IPS DF 4.7 (cell line): ENCODE measurements around the gene SKP2.
"Not testable (repeated sequence)": the region's sequence is repeated elsewhere in the genome, so short reads cannot be mapped to it uniquely, and the experiment has no call there.

Experiments
- DNase-seq: peaks from one replicate; pipeline ENCODE4 v3.0.0-alpha.2; 2013; ENCODE audit warnings: low spot score; ENCODE audit errors: extremely low read depth

Gene SKP2

DNA sequence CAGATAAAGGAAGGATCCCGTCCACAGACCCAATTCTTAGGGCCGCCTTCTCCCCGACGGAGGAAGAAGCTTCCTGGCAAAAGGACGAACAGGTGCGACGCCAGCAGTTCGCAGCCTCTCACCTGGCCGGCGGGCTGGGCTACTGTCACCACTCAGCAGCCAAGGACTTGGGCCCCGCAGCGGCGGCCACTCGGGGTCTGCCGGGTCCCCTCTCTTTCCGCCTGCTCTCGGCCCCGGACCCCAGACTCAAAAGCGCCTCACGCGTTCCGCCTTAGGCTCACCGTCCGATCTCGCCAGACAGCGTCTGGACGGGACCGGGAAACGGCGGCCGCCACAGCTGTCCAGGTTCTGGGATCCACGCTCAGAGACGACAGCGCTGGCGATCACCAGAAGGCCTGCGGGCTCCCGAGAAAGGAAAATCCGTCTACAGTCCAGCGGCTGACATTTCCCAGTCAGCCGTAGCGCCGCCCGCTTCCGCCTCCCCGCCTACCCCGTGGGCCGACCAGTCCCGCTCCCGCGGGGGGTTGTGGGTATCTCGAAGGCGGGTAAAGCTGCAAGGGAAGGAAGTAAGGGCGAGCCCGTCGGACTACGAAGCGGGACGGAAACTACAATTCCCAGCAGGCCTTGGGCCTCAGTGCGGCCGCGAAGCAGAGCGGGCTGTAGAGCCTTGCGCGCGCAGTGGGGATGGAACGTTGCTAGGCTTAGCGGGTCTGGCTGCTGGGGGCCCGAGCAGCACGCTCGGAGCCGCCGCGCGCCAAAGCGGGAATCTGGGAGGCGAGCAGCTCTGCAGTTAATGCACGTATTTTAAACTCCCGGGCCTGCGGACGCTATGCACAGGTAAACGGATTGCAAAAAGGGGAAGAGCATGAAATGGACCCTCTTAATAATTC is at the start of gene SKP2, which contains the start of gene LMBRD2:
TSS of gene SKP2 (plus strand) at position 678 of the 890 bp plus-strand sequence. CDS start at position 830, 152 bp downstream.
TSS of gene LMBRD2 (minus strand) at position 454 of the 890 bp plus-strand sequence. CDS start 8,538 bp downstream, outside the sequence.
- DNase-seq: peak; percentile 95

DNA sequence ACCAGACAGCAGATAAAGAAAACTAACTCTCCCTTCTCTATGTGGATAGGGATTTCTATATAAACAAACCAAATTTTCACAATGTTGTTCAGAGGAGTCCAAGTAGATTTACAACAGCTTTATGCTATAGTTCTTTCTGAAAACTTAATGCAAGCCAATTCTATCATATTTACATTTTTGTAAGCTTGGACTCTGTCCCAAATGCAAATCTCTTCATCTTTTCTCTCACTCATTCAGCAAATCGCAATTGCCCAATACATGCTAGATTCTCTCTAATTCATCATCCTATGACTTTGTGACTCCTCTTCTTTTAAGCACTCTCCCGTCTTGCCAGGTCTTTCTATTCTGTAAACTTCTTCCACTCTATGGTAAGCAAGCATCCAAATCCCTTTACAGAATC is 46.1 kb upstream of the SKP2 start:
- no peak for DNase-seq

DNA sequence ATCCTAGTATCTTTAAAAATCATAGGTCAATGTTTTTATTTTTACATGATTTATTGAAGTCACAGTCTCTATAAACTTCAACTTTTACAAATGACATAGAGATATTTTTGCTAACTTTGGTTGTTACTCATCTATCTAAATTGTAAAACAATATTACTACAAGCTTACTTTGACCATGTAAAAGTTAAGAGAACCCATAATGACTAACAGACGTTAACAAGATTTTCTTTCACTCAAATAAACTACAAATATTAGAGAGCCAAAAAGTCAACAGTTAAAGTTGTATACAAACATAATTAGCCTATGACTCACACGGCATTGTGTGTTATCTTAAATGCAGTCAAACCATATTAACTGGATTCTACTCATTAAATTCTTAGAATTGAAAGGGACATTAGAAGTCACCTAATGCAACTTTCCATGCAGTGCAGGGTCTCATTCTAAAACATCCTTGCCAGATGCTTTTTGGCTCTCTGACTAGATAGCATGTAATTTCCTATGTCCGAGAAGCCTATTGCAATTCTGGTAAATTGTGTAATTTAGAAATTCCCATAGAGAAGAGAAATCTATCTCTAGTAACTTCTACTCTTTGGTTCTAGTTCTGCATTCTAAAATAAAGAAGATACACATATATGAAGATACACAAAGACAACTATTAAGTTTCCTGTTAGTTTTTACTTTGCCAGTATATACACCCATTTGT is 43.0 kb upstream of the SKP2 start:
- no peak for DNase-seq

DNA sequence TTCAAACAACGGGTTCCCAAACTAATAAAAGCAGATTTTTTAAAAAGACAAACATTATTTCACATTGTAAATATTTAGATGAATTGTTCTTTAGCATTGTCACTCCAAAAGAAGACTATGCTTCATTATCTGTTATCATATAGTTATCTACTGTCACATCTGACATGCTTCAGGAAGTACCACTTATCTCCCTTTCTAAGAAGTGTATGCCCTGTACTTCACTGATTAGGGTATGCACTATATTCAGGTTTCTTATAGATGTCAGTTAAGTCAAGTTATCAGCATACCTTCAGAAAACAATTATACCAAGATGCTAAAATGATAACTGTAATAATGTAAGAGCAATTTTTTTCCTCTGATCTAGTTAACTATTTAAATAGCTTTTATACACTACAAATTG is 40.7 kb upstream of the SKP2 start:
- no peak for DNase-seq

DNA sequence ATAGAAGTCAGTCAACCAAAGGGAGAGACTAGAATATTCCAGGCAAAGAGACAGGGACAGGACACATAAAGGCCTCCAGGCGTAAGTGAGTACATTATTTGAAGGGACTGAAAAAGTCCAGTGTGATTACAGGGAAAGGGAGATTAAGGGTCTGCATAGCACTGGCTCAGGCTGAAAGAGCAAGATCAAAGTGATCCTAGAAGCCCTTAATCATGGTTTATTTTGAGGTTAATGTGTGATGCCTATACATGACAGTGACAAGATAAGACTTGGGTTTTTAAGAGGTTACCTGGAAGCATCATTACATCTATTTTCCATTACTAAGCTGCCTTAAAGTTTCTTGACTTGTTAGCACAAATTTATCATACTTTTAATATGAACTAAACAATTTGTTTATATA is 26.0 kb upstream of the SKP2 start:
- no peak for DNase-seq

DNA sequence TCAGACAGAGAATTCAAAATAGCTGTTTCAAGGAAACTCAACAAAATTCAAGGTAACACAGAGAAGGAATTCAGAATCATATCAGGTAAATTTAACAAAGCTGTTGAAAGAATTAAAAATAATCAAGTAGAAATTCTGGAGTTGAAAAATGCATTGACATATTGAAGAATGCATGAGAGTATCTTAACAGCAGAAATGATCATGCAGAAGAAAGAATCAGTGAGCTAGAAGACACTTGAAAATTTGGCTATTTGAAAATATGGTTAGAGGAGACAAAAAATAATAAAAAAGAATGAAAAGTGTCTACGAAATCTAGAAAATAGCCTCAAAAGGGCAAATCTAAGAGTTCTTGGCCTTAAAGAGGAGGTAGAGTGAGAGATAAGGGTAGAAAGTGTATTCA is 23.1 kb upstream of the SKP2 start:
- DNase-seq: no peak

DNA sequence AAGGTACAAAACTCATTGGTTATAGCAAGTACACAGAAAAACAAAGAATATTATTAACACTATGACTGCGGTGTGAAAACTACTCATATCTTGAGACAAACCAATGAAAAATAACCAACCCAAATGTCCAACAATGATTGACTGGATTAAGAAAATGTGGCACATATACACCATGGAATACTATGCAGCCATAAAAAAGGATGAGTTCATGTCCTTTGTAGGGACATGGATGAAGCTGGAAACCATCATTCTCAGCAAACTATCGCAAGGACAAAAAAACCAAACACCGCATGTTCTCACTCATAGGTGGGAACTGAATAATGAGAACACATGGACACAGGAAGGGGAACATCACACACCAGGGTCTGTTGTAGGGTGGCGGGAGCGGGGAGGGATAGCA is 22.2 kb upstream of the SKP2 start:
- not testable (repeated sequence) for DNase-seq

DNA sequence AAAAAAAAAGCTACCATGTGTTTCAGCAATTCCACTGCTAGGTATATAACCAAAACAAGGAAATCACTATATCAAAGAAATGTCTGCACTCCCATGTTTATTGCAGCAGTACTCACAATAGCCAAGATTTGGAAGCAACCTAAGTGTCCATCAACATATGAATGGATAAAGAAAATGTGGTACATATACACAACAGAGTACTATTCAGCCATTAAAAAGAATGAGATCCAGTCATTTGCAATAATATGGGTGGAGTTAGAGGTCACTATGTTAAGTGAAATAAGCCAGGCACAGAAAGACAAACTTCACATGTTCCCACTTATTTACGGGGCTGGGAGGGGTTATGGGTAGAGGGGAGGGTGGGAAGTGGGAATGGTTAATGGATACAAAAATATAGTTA is 18.9 kb upstream of the SKP2 start:
- DNase-seq: not testable (repeated sequence)

DNA sequence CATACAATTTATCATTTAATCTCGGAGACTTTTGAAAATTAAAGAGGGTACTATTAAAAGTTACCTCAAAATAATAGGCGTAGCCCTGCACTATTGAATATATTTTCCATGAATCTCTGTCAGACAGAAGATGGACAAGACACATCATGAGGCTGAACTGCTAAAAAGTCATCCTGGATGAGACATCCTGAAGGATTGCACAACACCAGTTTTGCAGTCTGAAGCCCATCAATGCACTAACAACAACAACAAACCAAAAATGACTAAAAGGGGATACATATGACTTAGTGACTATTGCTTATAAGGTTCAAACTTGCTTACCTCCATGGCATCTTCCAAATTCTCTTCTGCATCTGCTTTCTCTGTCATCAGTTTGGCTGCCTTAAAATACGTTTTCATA is 15.9 kb upstream of the SKP2 start:
- DNase-seq: no peak

DNA sequence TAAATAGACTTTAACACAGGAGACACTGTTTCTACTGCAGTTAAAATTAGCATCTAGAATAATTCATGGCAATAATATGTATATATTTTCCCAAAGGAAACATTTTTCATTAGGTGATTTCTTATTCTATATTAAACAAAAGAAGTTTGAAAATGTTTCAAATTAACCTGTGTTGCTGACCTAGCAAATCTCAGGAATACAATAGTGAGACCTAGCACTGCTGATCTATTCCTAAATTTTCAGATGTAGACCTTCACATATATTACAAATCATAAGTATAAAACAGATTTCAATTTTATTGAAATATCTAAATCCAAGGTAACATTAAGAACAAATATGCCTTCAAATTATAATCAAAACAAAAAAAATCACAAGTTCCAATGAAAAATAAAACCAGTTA is 15.3 kb upstream of the SKP2 start:
- DNase-seq: no peak

DNA sequence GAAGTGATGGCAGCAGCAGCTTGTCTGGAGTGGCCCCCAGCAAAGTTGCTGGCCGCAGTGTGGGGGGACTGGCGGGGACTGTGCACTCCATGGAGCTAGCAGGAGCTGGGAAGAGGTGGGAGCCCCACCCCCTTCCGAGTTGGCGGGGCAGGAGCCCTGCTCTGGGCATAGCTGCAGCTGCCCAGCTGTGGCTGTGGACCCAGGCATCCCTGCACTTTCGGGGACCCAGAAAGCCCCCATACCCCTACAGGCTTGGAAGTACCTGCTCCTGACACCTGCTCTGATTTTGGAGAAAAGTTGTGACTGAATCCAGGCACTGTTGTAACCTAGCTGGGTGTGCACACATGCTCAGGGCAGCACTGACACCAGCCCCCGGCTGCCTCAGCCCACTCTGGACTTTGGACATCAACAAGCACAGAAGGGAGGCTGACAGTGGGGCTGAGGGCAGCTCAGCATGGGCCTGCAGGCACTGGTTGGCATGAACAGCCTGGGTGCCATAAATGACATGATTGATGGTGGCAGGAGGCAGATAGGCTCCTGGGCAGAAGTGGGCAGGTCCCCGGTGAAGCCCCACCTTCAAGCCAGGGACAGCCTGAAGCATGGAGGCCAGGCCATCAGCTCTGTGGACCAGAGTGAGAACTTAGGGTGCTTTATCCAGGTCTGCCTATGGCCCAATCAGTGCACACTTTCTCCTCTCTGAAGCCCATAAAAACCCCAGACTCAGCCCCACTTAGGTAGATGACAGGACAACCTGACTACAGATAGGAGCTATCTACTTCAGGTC is 12.8 kb upstream of the SKP2 start:
- no peak for DNase-seq

DNA sequence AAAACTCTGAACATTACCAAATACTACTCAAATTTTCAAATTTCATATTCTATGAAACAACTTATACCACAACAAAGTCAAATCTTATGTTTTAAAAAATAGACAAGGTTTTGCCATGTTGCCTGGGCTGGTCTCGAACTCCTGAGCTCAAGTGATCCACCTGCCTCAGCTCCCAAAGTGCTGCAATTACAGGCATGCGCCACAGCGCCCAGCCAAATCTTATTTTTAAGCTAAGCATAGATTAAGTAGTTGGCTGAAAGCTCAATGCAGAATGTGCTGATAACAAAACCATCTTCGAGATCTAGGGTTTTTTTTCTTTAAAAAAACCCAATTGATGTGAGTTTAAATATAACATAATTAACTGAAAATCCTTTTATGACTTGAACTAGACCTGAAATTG is 6.6 kb upstream of the SKP2 start:
- no peak for DNase-seq

DNA sequence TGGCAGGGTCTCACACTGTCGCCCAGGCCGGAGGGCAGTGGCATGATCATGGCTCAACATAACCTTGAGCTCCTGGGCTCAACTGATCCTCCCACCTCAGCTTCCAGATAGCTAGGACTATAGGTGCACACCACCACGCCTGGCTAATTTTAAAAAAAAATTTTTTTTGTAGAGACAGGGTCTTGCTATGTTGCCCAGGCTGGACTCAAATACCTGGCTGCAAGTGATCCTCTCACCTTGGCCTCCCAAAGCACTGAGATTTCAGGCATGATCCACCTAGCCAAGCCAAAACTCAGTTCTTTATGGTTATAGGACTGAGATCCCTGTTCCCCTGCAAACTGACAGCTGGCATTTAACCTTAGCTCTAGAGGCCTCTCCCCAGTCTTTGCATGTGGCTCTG is 5.5 kb upstream of the SKP2 start:
- no peak for DNase-seq

DNA sequence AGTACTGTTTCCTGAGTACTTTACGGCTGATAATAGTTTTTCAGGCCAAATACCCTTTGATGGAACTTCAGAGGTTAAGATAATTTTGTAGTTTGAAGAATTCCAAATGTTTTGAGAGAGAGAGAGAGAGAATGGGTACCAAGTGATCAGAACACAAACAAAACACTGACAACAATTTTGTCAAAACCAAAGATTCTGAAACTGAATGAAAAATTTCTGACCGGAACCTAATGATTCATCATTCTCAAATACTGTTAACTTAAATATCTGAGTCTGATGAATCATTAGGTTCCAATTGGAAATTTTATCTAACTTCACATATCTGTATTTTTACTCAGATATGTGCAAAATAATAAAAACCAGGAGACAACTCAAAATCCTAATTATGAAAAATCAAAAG is 4.2 kb upstream of the SKP2 start:
- DNase-seq: no peak

DNA sequence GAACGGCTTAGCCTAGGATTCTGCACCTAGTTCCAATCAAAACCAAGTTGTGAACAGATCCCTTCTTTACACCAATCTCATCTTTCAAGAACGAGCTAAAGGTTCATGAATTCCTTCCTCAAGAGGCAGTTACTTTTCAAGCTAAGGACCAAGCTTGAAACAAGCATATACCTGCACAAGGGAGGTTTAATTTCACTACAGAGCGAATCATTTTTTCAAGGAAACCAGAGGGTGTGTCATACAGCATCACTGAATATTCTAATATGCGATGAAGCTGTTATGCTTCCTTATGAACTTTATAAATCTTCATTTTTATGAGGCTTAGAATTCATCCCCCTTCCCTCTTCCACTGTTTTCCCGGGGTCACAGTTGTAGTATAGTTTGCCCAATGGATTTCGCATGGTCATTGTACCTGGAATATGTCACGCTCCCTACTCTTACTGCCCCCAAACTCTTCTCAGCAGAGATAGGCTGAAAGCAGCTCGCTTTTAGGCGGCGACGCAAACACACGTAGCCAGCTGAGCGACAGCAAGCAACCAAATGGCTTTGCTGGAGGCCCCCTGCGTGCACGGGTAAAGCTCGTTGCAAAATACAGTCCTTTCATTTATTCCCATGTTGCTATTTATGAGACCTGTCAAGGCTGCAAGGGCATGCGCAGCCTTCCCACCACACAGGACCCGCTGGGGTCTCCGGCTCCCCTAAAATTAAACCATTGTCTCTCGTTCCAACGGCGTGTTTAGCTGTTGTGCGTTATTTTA is 1.1 kb upstream of the SKP2 start:
- no peak for DNase-seq

DNA sequence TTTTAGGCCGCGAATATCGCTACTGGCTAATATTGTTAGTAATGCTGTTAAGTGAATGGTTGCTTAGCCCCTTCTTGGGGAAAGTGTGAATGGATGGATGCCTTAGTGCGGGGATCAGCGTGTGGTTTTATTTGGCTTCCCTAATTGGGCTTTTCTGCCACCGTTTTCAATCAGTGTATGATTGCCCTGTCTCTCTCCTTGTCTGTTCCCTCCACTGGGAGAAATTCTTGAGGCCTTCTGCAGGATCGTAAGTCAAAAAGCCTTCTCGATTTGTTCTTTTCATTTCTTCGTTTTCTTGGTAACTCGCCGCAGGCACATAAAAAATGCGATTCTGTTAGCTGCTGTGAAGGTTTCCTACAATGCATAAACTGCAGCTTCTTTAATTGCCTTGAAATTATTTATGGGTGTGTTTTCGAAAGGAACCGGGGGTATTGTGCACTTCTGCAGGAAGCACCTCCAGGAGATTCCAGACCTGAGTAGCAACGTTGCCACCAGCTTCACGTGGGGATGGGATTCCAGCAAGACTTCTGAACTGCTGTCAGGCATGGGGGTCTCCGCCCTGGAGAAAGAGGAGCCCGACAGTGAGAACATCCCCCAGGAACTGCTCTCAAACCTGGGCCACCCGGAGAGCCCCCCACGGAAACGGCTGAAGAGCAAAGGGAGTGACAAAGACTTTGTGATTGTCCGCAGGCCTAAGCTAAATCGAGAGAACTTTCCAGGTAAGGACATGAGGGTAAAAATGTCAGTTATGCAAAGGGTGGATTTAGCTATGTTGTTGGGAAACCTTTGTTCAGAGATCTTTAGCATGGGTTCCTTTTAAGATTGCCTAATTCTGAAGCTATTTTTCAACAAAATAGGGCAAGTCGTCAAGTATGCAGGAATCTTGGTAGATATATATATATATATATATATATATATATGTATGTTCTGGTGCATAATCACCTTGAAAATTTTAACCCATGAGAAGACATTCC is 700 bp downstream of the SKP2 start:
- DNase-seq: no peak

DNA sequence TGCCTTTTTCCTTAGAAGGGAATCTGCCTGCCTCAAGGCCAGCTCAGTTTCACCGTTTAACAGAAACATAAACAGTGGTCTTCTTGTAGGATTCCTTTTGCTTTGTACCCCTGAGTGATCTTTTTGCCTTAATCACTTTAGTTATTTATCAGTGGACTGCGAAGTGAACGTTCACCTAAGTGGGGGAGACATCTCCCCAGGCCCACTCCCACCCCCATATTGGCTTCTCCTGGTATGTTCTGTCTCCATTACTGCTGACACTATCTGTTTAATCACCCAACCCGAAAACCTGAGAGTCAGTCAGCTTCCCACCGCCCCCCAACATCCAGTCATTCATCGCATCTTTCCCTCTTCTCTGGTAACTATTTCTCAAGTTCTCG is 1.4 kb downstream of the SKP2 start:
- DNase-seq: no peak

DNA sequence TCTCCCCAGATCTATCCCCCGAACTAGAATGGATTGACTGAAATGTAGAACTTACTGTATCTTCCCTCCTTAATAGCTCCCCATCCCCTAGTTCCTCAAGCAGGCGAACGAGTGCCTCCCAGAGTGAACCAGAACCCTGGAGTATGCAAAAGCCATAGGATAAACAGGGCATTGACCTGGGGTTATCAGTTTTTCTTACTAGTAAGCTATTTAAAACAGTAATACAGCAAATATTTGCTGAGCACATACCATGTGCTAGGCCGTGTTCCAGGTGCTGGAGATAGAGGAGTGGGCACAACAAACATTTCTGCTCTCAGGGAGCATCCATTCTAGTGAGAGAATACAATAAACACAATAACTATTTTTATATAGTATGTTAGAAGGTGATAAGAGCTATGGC is 1.8 kb downstream of the SKP2 start:
- DNase-seq: no peak

DNA sequence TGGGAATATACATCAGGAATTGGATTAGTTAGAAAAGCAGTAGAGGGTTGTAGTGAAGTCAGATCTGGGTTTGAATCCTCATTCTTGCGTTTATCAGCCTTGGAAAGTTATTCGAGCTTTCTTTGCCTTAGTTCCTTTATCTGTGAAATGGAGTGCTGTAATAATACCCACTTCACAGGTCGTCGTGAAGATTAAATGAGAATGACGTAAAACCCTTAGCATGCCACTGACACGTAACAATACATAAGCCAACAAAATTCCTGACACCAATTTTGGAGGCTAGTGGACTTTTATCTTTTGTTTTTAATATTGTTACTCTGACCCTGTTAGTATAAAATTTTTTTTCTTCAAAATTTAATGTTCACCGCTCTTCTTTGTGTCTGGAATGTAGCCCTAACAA is 3.4 kb downstream of the SKP2 start:
- no peak for DNase-seq

DNA sequence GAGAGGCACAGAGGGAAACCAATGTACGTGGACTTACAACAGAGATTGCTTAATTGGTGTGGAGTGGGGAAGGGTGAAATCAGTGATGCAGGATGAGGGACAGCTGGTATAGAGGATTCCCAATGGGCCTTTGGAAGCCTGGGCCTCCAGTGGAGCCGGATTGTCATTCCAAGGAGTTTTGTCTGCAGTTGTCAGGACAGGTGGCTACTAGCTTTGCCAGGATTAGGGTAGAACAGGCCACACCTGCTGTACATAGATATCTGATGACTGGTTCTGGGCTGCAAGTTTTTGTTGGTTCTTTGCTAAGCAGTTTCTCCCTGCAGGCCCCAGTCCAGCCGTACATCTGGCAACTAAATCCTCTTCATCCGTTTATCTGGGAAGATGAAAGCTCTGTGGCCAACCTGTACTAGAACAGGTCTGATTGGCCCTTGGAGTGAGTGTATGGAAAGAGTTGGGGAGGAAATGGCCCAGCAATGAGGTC is 4.2 kb downstream of the SKP2 start:
- DNase-seq: no peak
